Loucy (cell line): Measurements from ENCODE around the gene LTB.

ENCODE experiments used
- CTCF ChIP-seq: fragments of 200-600 bp; sonication (generic); conservative IDR thresholded peaks from 2 replicates; pipeline ENCODE4 v1.5.1; 2014; ENCODE audit warnings: mild to moderate bottlenecking, antibody characterized with exemption, low read length
- EZH2phosphoT487 ChIP-seq: fragments of 200-600 bp; IDR thresholded peaks from 2 replicates; pipeline ENCODE4 v1.6.1; 2018; ENCODE audit warnings: antibody characterized with exemption, mild to moderate bottlenecking, moderate library complexity, borderline replicate concordance

DNA sequence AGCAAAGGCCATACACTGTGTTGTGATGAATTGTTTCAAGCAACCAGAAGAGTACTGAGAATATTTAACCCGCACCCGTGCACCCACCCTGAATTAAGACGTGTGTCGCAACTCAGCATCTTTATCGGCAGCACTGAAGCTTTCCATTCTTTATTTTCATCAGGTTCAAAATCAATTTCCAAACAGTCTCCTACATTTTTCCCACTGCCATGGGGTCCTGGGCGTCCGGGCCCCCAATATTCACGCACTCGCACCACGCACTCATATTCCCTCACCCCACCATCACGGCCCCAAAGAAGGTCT is 1.8 kb downstream of the LTB start:
- TF ChIP-seq CTCF (no peak), EZH2phosphoT487 (no peak)
